ENCODE results near the gene DOCK2. TPM values are rescaled to one million over a fixed set of nuclear protein-coding genes. Genes with fewer than 3 reads are reported as not detected.

DOCK2 gene
- total RNA-seq, 2 experiments from 2014 or later = 318 to 320 TPM

GRCh38 chr5:169956126-169956525 lies 319.1 kb downstream of the DOCK2 start:
- ATAC-seq (no peak), DNase-seq (no peak)
- Mint-ChIP-seq H3K36me3 (ENCODE audit: low read depth) (peaks cover 7% of the 10 kb centered on the region), H3K27me3 (ENCODE audit: low read depth) (no peaks in the 10 kb centered on the region), H3K4me3 (no peak overlapping the region), H3K9me3 (ENCODE audit: insufficient read depth) (no peaks in the 10 kb centered on the region), H3K4me1 (ENCODE audit: low read depth) (no peaks in the 10 kb centered on the region), H3K27ac (no peak overlapping the region)
- POLR2A ChIA-PET = no interaction called here
- CTCF ChIA-PET = no interaction called here

GRCh38 chr5:169956756-169957155 lies 319.7 kb downstream of the DOCK2 start:
- Mint-ChIP-seq H3K9me3 (ENCODE audit: insufficient read depth) (no peaks in the 10 kb centered on the region), H3K4me3 (no peak overlapping the region), H3K36me3 (ENCODE audit: low read depth) (peaks cover 7% of the 10 kb centered on the region), H3K27me3 (ENCODE audit: low read depth) (no peaks in the 10 kb centered on the region), H3K27ac (no peak overlapping the region), H3K4me1 (ENCODE audit: low read depth) (no peaks in the 10 kb centered on the region)
- CTCF ChIA-PET = no interaction called here
- no peak for DNase-seq
- POLR2A ChIA-PET = no interaction called here
- ATAC-seq = no peak

GRCh38 chr5:169958278-169958677 lies 321.2 kb downstream of the DOCK2 start:
- Mint-ChIP-seq H3K36me3 (ENCODE audit: low read depth) (peaks cover 9% of the 10 kb centered on the region), H3K4me1 (ENCODE audit: low read depth) (no peaks in the 10 kb centered on the region), H3K27ac (no peak overlapping the region), H3K27me3 (ENCODE audit: low read depth) (no peaks in the 10 kb centered on the region), H3K4me3 (no peak overlapping the region), H3K9me3 (ENCODE audit: insufficient read depth) (no peaks in the 10 kb centered on the region)
- DNase-seq (no peak), ATAC-seq (no peak)
- ChIA-PET POLR2A (no interaction called here), CTCF (no interaction called here)

DNA sequence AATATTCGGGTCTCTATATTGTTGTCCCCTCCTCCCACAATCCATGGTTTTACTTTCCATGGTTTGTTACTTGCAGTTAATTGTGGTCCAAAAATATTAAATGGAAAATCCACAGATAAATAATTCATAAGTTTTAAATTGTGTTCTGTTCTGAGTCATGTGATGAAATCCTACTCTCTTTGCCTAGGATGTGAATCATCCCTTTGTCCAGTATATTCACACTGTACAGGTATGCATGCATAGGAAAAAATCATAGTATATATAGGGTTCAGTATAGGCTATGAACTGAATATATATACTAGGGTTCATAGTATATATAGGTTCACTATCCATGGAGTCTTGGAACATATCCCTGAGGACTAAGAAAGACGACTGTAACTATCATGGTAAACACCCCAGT lies 323.6 kb downstream of the DOCK2 start:
- no peaks in the 10 kb centered on the region for H3K9me3 Mint-ChIP-seq (ENCODE audit: insufficient read depth)
- H3K27ac Mint-ChIP-seq = no peak overlapping the region
- no peak for DNase-seq
- no peak overlapping the region for H3K4me3 Mint-ChIP-seq
- no peaks in the 10 kb centered on the region for H3K4me1 Mint-ChIP-seq (ENCODE audit: low read depth)
- no peak for ATAC-seq
- POLR2A ChIA-PET = no interaction called here
- CTCF ChIA-PET = no interaction called here
- no peaks in the 10 kb centered on the region for H3K27me3 Mint-ChIP-seq (ENCODE audit: low read depth)
- H3K36me3 Mint-ChIP-seq (ENCODE audit: low read depth) = peaks cover 4% of the 10 kb centered on the region

- no peak for DNase-seq
Measured at GRCh38 chr5:169964246-169964645, 327.2 kb downstream of the DOCK2 start.

GRCh38 chr5:169970339-169970738 lies 333.3 kb downstream of the DOCK2 start:
- ChIA-PET POLR2A (no interaction called here), CTCF (no interaction called here)
- H3K36me3 Mint-ChIP-seq (ENCODE audit: low read depth) = peaks cover 16% of the 10 kb centered on the region
- no peaks in the 10 kb centered on the region for H3K9me3 Mint-ChIP-seq (ENCODE audit: insufficient read depth)
- ATAC-seq (no peak), DNase-seq (no peak)
- no peaks in the 10 kb centered on the region for H3K27me3 Mint-ChIP-seq (ENCODE audit: low read depth)
- H3K4me1 Mint-ChIP-seq (ENCODE audit: low read depth) = no peaks in the 10 kb centered on the region
- H3K27ac Mint-ChIP-seq = no peak overlapping the region
- no peak overlapping the region for H3K4me3 Mint-ChIP-seq

More at GRCh38 chr5:169964246-169964645, 327.2 kb downstream of the DOCK2 start:
- ChIA-PET POLR2A (no interaction called here), CTCF (no interaction called here)
- H3K36me3 Mint-ChIP-seq (ENCODE audit: low read depth) = peaks cover 13% of the 10 kb centered on the region
- H3K9me3 Mint-ChIP-seq (ENCODE audit: insufficient read depth) = no peaks in the 10 kb centered on the region
- H3K4me1 Mint-ChIP-seq (ENCODE audit: low read depth) = no peaks in the 10 kb centered on the region
- H3K4me3 Mint-ChIP-seq = no peak overlapping the region
- no peak for ATAC-seq
- H3K27ac Mint-ChIP-seq = no peak overlapping the region
- H3K27me3 Mint-ChIP-seq (ENCODE audit: low read depth) = no peaks in the 10 kb centered on the region

DNA sequence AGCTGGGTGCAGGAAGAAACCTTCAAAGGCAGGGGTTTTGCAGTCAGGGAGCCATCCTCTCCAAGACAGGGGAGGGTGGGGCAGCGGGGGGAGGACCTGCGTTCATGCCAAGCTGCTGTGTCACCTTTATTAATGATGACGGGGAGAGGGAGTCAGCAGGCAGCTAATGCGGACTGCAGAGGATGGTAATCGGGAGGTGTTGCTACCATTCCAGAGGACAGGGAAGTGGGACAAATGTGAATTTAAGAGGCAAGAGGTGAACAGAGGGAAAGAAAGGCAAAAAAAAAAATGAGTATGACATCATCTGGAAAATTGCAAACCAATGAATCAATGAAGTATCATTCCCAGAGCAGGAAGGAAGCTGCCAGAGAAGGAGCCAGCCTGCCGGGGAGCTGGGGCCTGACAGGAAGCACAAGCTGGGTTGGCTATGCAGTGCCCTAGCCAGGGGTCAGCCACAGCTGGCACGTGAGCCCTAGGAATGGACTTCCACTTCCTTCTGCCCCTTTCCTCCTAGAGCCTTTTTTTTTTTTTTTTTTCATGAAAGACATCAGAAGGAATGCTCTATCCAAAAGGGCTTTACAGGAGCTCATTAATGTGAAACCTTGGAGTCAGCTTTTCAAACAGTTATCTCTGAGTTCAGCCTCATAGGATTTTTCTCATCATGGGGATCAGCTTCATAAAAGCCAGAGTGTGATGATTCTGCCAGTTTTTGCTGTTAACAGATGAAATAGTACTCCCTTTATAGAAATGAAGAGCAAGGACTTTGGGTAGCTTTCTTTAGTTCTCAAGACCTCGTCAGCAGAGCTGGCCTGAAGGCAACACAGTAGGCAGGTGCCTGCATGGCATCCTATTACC lies 334.1 kb downstream of the DOCK2 start:
- no peak overlapping the region for H3K27ac Mint-ChIP-seq
- ATAC-seq (no peak), DNase-seq (no peak)
- CTCF ChIA-PET = interaction anchor here (0.7 kb wide), 1 partner anchor 114 kb away, joined by 3 read pairs; no protein-coding TSS in a partner anchor
- peaks cover 16% of the 10 kb centered on the region for H3K36me3 Mint-ChIP-seq (ENCODE audit: low read depth)
- POLR2A ChIA-PET = interaction anchor here (0.5 to 0.6 kb wide), 3 partner anchors 54 to 809 kb away, joined by 4 to 6 read pairs (median 4); no protein-coding TSS in a partner anchor
- no peaks in the 10 kb centered on the region for H3K9me3 Mint-ChIP-seq (ENCODE audit: insufficient read depth)
- no peaks in the 10 kb centered on the region for H3K4me1 Mint-ChIP-seq (ENCODE audit: low read depth)
- H3K4me3 Mint-ChIP-seq = no peak overlapping the region
- no peaks in the 10 kb centered on the region for H3K27me3 Mint-ChIP-seq (ENCODE audit: low read depth)

- Mint-ChIP-seq H3K4me1 (ENCODE audit: low read depth) (no peaks in the 10 kb centered on the region), H3K9me3 (ENCODE audit: insufficient read depth) (no peaks in the 10 kb centered on the region), H3K27me3 (ENCODE audit: low read depth) (no peaks in the 10 kb centered on the region), H3K4me3 (no peak overlapping the region), H3K36me3 (ENCODE audit: low read depth) (peaks cover 16% of the 10 kb centered on the region), H3K27ac (no peak overlapping the region)
- ATAC-seq (no peak), DNase-seq (no peak)
- ChIA-PET POLR2A (interaction anchor here (0.5 kb wide), 1 partner anchor 808 kb away, joined by 4 read pairs; no protein-coding TSS in a partner anchor), CTCF (no interaction called here)
Measured at GRCh38 chr5:169971780-169972179, 334.7 kb downstream of the DOCK2 start.

DNA sequence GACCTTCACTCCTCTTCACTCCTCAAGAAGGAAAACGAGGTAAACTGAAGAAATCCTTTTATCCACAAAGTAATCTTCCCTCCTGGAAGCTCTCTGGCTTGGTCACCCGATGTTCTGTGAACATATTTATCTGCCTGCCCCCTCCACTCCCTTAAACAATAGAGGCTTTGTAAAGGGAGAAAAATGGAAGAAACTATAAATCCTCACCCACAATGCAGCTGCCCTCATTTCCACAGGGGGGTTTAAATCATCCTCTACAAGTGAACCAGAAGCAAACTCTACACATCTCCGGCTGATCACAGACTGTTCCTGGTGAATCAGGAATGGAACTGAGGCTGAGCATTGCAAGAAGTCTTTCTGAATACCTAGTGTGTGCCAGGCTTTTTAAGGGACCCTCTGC lies 336.0 kb downstream of the DOCK2 start:
- no peak for DNase-seq
- ChIA-PET POLR2A (no interaction called here), CTCF (no interaction called here)
- no peaks in the 10 kb centered on the region for H3K4me1 Mint-ChIP-seq (ENCODE audit: low read depth)
- H3K27ac Mint-ChIP-seq = no peak overlapping the region
- H3K36me3 Mint-ChIP-seq (ENCODE audit: low read depth) = peaks cover 10% of the 10 kb centered on the region
- no peak for ATAC-seq
- H3K27me3 Mint-ChIP-seq (ENCODE audit: low read depth) = no peaks in the 10 kb centered on the region
- H3K9me3 Mint-ChIP-seq (ENCODE audit: insufficient read depth) = no peaks in the 10 kb centered on the region
- H3K4me3 Mint-ChIP-seq = no peak overlapping the region

GRCh38 chr5:169974121-169974770 lies 337.2 kb downstream of the DOCK2 start:
- H3K36me3 Mint-ChIP-seq (ENCODE audit: low read depth) = peaks cover 7% of the 10 kb centered on the region
- no peaks in the 10 kb centered on the region for H3K4me1 Mint-ChIP-seq (ENCODE audit: low read depth)
- H3K27ac Mint-ChIP-seq = no peak overlapping the region
- ATAC-seq (no peak), DNase-seq (no peak)
- CTCF ChIA-PET = no interaction called here
- H3K4me3 Mint-ChIP-seq = no peak overlapping the region
- H3K27me3 Mint-ChIP-seq (ENCODE audit: low read depth) = no peaks in the 10 kb centered on the region
- POLR2A ChIA-PET = no interaction called here
- H3K9me3 Mint-ChIP-seq (ENCODE audit: insufficient read depth) = no peaks in the 10 kb centered on the region

GRCh38 chr5:169978714-169979113 lies 341.6 kb downstream of the DOCK2 start:
- H3K27ac Mint-ChIP-seq = no peak overlapping the region
- no peaks in the 10 kb centered on the region for H3K27me3 Mint-ChIP-seq (ENCODE audit: low read depth)
- no peak overlapping the region for H3K4me3 Mint-ChIP-seq
- ATAC-seq = no peak
- ChIA-PET CTCF (no interaction called here), POLR2A (no interaction called here)
- DNase-seq = no peak
- H3K9me3 Mint-ChIP-seq (ENCODE audit: insufficient read depth) = no peaks in the 10 kb centered on the region
- peaks cover 8% of the 10 kb centered on the region for H3K4me1 Mint-ChIP-seq (ENCODE audit: low read depth)
- peaks cover 17% of the 10 kb centered on the region for H3K36me3 Mint-ChIP-seq (ENCODE audit: low read depth)

DNA sequence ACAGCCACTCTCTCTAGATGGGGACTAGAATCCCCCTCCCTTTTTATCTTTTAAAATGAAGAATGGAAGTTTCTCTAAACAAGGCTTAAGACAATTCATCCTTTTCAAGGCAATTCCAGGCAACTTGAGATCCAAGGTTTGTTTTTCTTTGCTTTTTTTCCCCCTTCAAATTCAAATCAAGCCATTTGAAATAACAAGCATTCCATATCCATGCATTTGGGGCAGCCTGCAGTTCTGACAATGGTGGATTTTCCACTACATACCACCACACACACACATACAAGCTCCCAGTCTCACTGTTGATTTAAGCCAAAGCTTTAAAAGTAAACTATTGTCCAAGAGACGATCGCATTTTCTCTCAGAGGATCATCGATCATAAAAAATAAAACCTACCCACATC lies 342.8 kb downstream of the DOCK2 start:
- Mint-ChIP-seq H3K4me3 (no peak overlapping the region), H3K27me3 (ENCODE audit: low read depth) (no peaks in the 10 kb centered on the region), H3K9me3 (ENCODE audit: insufficient read depth) (no peaks in the 10 kb centered on the region), H3K4me1 (ENCODE audit: low read depth) (peaks cover 8% of the 10 kb centered on the region), H3K27ac (no peak overlapping the region), H3K36me3 (ENCODE audit: low read depth) (peaks cover 25% of the 10 kb centered on the region)
- no peak for DNase-seq
- ChIA-PET CTCF (no interaction called here), POLR2A (no interaction called here)
- ATAC-seq = no peak
